SKM-1 treated with dmso at 0.1 percent for 144 hours (cell line): ENCODE results near the gene RPL11.
"Not testable (repeated sequence)": the region's sequence is repeated elsewhere in the genome, so short reads cannot be mapped to it uniquely, and the experiment has no call there.

Experiments
- DNase-seq: peaks from one replicate; lab custom pipeline; 2025; ENCODE audit not compliant: unreplicated experiment; lab: John Stamatoyannopoulos, UW

RPL11 gene

GRCh38 chr1:23691499-23692307 lies at the start of gene RPL11:
TSS of gene RPL11 (plus strand) at chr1:23691806. CDS start at chr1:23691824, 18 bp downstream.
- DNase-seq, result peak; percentile 95

DNA sequence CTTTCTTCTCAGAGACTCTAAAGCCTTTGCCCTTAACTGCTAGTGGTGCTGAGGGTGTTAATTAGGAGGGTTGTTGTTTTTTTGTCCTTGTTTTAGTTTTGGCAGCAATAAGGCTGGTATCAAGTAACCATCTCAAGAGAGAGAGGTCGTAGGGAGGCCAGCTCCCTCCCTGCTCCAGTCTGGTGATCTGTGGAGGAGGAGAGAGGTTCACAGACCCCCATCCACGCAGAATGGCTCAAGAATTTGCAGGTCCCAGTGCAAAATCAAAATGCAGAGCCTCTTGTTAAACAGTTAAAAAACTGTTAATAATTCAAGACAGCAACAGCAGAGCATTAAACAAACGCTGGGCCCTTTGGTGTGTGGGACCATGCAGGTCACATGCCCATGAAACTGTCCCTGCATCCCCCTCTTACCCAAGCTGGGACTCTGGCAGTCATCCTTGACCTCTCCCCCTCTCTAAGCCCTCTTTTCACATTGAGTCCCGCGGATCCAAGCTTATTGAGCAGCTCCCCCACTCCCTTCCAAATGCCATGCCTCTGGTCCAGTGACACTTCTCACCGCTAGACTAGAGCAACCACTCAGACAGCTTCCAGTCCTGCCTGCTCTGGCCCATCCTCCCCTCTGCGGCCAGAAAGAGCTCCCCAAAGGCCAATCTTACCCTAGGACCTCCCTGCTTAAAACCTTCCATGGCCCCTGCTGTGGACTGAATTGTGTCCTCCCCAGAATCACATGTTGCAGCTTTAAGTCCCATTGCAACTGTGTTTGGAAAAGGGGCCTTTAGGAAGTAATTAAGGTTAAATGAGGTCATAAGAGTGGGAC lies 47.7 kb upstream of the RPL11 start:
- no peak for DNase-seq

- no peak for DNase-seq
These were observed 47.1 kb upstream of the RPL11 start for GRCh38 chr1:23644555-23644866.

- DNase-seq, result no peak
These were observed 46.3 kb upstream of the RPL11 start for GRCh38 chr1:23645338-23645737.

GRCh38 chr1:23646091-23646490 lies 45.5 kb upstream of the RPL11 start:
- DNase-seq, result no peak

- DNase-seq, result no peak
These were observed 45.1 kb upstream of the RPL11 start for GRCh38 chr1:23646541-23646940.

DNA sequence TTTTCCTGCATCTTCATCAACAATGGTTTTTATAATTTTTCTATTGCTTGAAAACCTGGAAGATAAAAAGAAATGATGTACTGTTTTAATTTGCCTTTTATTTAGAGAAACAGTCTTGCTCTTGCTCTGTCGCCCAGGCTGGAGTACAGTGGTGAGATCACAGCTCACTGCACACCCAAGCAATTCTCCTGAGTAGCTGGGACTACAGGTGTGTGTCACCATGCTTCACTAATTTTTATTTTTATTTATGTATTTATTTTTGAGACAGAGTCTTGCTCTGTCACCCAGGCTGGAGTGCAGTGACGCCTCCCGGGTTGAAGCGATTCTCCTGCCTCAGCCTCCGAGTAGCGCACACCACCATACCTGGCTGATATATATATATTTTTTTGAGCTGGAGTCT lies 43.0 kb upstream of the RPL11 start:
- no peak for DNase-seq

DNA sequence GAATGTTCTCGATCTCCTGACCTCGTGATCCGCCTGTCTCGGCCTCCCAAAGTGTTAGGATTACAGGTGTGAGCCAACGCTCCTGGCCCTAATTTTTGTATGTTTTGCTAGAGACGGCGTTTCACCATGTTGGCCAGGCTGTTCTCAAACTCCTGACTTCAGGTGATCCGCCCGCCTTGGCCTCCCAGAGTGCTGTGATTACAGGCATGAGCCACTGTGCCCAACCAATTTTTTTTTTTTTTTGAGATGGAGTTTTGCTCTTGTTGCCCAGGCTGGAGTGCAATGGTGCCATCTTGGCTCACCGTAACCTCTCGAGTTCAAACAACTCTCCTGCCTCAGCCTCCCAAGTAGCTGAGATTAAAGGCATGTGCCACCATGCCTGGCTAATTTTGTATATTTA lies 42.4 kb upstream of the RPL11 start:
- DNase-seq, result not testable (repeated sequence)

DNA sequence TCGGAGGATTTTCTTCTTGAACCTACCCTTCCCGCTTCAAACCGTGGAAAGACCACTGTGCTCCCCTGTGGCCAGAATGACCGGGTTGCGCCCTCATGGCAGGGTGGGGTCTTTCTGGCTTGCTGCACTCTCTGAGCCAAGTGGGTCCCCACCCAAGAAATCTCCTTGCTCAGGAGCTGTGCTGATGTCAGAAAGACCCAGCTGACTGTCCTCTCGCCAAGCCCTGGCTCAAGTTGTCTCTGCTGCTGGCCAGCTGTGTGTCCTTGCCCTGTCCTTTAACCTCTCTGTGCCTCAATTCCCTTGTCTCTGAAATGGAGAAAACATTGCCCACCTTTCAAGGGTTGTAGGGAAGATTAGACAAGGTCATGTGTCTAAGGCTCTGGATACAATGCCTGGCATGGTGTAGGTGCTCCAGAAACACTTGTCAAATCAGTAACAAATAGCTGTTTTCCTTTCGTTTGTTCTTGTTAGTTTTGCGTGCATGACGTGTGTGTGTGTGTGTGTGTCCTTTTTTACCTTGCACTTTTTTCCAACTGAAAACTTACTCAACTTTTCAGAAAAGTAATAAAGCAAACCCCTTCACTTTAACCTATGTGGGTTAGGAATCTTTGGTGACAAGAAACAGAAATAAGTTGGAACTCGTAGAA lies 41.1 kb upstream of the RPL11 start:
- no peak for DNase-seq

GRCh38 chr1:23651069-23651808 lies 40.4 kb upstream of the RPL11 start:
- DNase-seq, result no peak

DNA sequence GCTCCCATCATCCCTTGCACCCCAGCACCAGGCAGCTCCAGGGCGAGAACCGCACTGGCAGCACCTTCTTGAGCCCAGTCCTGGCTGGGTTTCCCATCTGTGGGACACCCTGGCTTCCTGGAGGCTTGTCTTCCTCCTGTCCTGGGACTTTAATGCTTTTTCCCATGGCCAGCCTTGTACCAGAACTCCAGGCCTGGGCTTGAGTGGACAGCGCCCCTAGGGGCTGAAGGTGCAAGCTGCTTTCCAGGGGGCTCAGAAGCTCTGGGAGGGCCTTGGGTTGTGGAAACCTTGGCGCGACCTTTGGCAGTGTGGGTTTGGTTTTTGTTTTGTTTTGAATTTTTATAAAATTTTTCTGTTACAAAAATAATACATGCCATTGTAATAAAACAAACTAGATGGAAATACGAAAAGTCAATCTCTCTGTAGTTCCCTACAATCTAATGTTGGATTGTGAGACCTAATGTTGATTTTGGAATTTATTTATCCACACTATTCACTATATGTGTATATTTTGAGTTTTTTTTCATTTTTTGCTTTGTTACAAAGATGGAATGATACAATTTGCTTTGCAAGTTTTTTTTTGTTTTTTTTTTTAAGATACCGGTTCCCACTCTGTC lies 33.8 kb upstream of the RPL11 start:
- peak; percentile 19 for DNase-seq

- DNase-seq, result no peak
These were observed 30.9 kb upstream of the RPL11 start for GRCh38 chr1:23660671-23661070.

GRCh38 chr1:23661887-23662286 lies 29.7 kb upstream of the RPL11 start:
- DNase-seq, result no peak

DNA sequence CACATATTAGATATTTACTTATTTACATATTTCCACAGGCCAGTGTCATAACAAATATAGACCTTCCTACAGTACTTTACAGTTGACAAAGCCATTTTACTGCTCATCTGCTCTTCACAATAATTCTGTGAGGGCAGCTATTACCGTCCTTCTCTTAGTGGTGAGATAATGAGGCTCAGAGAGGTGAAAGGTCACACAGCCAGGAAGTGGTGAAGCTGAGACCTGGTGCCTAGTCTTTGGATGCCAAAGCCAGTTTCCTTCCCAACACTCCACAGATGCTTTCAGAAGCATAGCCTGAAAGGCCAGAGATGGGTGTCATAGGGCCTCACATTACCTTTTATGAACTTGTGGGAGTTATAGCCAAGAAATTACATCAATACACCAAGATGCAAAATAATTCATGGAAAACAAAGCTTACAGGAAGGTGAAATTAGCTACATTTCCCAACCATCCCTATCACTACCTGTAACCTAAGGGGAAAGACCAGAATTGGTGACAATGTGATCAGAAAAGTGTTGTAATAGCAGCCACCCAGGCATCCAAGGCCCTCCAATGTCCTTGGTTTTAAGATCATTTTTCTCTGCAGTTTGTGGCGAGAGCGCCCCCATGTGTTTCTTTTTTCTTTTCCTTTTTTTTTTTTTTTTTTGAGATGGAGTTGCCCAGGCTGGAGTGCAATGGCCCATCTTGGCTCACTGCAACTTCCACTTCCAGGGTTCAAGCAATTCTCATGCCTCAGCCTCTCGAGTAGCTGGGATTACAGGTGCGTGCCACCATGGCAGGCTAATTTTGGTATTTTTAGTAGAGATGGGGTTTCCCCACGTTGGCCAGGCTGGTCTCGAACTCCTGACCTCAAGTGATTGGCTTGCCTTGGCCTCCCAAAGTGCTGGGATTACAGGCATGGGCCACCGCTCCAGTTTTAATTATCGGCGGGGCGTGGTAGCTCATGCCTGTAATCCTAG lies 26.5 kb upstream of the RPL11 start:
- DNase-seq, result peak; percentile 19

GRCh38 chr1:23667411-23667810 lies 24.2 kb upstream of the RPL11 start:
- DNase-seq, result no peak

DNA sequence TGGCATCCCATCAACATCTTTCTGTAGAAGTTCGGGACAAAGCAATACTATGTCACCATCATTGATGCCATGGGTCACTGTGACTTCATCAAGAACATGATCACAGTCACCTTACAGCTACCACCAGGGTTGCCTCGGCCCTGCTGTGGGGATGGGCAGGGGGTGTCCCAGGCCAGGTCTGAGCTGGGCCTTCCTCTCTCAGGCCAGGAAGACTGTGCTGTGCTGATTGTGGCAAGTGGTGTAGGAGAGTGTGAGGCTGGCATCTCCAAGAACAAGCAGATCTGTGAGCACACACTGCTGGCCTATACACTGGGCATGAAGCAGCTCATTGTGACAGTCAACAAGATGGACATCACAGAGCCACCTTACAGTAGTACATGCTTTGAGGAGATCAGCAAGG lies 20.9 kb upstream of the RPL11 start:
- DNase-seq, result no peak

DNA sequence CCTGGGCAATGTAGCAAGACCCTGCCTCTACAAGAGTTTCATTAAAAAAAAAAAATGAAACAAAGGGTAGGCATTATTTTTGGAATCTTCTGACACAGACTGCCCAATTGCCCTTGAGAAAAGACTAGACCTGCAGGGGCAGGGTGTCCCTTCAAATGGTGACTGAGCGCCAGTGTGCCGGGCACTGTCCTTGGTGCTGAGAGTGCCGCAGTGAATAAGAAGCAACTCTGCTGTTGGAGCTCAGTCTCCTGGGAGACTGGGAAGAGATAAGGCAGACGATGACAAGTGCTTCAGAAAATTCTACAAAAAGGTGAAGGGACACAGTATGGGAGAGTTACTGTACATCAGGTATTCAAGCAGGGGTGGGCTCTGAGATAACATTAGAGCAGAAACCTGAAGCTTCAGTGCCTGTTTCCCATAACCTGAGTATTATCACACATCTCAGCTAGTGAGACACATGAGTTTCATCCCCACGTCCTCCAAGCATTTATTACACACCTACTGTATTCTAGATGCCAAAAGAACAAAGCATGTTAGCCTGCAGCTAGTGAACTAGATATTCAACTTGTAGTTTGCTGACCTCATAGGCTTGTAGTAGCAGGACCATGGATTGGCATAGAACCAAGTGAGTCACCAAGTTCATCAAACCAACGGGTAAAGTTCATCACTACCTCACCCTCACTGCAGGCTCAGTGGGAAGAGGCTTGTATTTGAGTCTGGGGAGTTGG lies 18.4 kb upstream of the RPL11 start:
- DNase-seq, result no peak

DNA sequence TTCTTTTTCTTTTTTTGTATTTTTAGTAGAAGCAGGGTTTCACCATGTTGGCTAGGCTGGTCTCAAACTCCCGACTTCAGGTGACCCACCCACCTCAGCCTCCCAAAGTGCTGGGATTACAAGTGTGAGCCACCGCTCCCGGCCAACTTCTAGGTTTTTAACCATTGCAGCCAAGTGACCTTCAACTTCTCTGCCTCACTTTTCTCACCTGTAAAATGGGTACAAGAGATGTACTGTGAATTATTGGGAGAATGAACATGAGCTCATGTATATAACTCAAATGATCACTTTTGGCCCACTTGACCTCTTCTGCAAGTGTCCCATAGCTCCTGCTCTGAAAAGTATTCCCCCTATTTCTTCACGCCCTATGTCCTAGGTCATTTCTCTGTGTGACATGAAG lies 11.8 kb upstream of the RPL11 start:
- no peak for DNase-seq

DNA sequence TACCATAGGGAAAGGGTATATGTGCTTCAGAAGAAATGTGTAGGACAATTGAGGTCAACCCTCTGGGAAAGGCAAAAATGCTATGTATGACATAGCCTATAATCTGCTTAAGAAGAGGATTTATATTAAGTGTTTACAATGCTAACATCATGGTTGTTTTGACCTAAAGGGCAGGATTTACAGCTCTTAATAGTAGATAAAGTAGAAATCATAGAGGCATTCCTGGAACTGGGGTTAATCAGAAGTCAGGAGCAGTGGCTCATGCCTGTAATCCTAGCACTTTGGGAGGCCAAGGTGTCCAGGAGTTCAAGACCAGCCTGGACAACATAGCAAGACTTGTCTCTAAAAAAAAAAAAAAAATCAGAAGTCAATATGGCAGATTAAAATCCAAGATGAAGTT lies 8.7 kb upstream of the RPL11 start:
- DNase-seq, result no peak
